SW 1271 (cell line): ENCODE results near the gene WDR70.
"Not testable (repeated sequence)": the region's sequence is repeated elsewhere in the genome, so short reads cannot be mapped to it uniquely, and the experiment has no call there.

Experiments
- DNase-seq, 2 experiments: peaks; one replicate each; lab custom pipeline; 2025; lab: John Stamatoyannopoulos, UW

Gene WDR70

GRCh38 chr5:37640088-37640487, 261.0 kb downstream of the WDR70 start:
- no peak for DNase-seq

GRCh38 chr5:37641933-37642332, 262.8 kb downstream of the WDR70 start:
- no peak for DNase-seq

GRCh38 chr5:37645707-37646106, 266.6 kb downstream of the WDR70 start:
- DNase-seq: no peak

- not testable (repeated sequence) for DNase-seq
Observed at GRCh38 chr5:37654566-37654965, 275.4 kb downstream of the WDR70 start.

- DNase-seq: no peak
Observed at GRCh38 chr5:37657046-37657445, 277.9 kb downstream of the WDR70 start.

GRCh38 chr5:37658440-37658839, 279.3 kb downstream of the WDR70 start:
- peak in 1 of 2 experiments; percentile 54 for DNase-seq

GRCh38 chr5:37660319-37660718, 281.2 kb downstream of the WDR70 start:
- no peak for DNase-seq

- no peak for DNase-seq
Observed at GRCh38 chr5:37661227-37661920, 282.3 kb downstream of the WDR70 start.

GRCh38 chr5:37661951-37662350, 282.8 kb downstream of the WDR70 start:
- no peak for DNase-seq

- no peak for DNase-seq
Observed at GRCh38 chr5:37662362-37662761, 283.2 kb downstream of the WDR70 start.

- no peak for DNase-seq
Observed at GRCh38 chr5:37662789-37663485, 283.8 kb downstream of the WDR70 start.

GRCh38 chr5:37663538-37663937, 284.4 kb downstream of the WDR70 start:
- DNase-seq: no peak

- no peak for DNase-seq
Observed at GRCh38 chr5:37664551-37664950, 285.4 kb downstream of the WDR70 start.

GRCh38 chr5:37665272-37665671, 286.2 kb downstream of the WDR70 start:
- no peak for DNase-seq

GRCh38 chr5:37665889-37666288, 286.8 kb downstream of the WDR70 start:
- no peak for DNase-seq

- DNase-seq: no peak
Observed at GRCh38 chr5:37667430-37667829, 288.3 kb downstream of the WDR70 start.

- no peak for DNase-seq
Observed at GRCh38 chr5:37667846-37668245, 288.7 kb downstream of the WDR70 start.

GRCh38 chr5:37668524-37669047, 289.5 kb downstream of the WDR70 start:
- peak; percentile 94 to 98 for DNase-seq

GRCh38 chr5:37672118-37672588, 293.0 kb downstream of the WDR70 start:
- DNase-seq: not testable (repeated sequence)

GRCh38 chr5:37674361-37674760, 295.2 kb downstream of the WDR70 start:
- DNase-seq: not testable (repeated sequence)

GRCh38 chr5:37679326-37679725, 300.2 kb downstream of the WDR70 start:
- DNase-seq: not testable (repeated sequence)

GRCh38 chr5:37679903-37680302, 300.8 kb downstream of the WDR70 start:
- DNase-seq: not testable (repeated sequence)

GRCh38 chr5:37683072-37683471, 304.0 kb downstream of the WDR70 start:
- no peak for DNase-seq
